GM21619 (cell line): ENCODE measurements around the gene LIPG.
A peak's percentile ranks its signal among the peaks of the same experiment; 100 is the strongest.
"Not testable (repeated sequence)": the region's sequence is repeated elsewhere in the genome, so short reads cannot be mapped to it uniquely, and the experiment has no call there.

Experiments used
- ATAC-seq: cut with Tn5 transposase; IDR thresholded peaks from one replicate; pipeline ENCODE4 v1.9.1; 2021; ENCODE audit not compliant: unreplicated experiment

Gene LIPG

DNA sequence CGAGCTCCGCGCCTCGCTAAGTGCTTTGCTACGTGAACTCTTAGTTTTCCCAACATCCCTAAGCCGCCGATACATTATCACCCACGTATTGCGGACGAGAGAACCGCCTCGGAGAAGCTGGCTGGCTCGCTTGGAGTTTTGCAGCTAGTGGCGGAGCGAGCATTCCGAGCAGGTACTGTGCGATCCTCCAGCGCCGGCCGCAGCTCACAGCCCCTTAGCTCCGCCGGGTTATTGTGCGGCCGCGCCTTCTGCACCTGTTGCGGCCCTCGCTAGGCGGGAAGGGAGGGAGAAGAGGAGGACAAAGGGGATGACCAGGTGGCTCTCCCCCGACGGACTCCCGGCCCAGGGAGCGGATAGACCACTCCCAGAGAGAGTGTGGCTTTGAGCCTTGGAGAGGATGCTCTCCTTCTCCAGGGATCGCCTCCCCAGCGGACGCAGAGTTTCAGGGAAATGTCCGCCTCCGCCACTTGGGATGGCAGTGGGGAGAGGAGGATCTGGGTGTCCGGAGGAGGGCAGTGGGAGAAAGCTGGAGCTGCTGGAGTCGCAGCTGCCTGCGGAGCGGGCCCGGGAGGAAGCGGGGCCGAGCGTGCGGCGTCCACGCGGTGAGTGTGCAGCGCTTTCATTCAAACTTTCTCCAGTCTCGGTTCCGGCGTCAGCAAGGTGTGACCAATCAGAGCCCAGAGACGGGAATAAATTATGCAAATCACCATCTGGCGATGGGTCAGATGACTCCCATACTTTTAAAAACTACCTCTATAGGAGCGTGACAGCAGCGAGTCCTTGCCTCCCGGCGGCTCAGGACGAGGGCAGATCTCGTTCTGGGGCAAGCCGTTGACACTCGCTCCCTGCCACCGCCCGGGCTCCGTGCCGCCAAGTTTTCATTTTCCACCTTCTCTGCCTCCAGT, at the start of gene LIPG:
Gene LIPG, plus strand, starts transcription at position 769 of the 905 bp plus-strand sequence. CDS start 252 bp downstream, outside the sequence.
- peak; percentile 60 for ATAC-seq

DNA sequence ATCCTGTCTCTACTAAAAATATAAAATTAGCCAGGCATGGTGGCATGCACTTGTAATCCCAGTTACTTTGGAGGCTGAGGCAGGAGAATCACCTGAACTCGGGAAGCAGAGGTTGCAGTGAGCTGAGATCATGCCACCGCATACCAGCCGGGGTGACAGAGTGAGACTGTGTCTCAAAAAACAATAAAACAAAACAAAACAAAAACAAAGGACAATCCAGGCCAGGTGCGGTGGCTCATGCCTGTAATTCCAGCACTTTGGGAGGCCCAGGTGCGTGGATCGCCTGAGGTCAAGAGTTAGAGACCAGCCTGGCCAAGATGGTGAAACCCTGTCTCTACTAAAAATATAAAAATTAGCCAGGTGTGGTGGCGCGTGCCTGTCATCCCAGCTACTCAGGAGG, 49.0 kb upstream of the LIPG start:
- not testable (repeated sequence) for ATAC-seq

DNA sequence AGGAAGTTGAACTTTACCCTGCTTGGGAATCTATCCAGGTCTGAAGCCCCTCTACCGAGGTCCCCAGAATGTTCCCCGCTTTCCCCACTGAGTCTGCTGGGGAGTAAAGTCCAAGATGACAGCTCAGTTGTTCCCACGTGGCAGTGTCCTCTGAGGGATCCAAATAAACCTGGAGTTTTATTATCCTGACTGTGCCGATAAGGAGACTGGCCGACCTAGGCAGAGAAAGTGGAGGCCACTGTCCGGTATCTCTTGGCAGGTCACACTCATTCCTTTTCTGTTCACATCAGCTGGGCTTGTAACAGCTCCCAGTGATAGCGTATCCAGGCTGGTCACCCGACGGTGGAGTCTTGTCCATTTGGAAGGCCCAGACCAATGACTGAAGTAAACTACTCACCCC, 47.3 kb upstream of the LIPG start:
- no peak for ATAC-seq

DNA sequence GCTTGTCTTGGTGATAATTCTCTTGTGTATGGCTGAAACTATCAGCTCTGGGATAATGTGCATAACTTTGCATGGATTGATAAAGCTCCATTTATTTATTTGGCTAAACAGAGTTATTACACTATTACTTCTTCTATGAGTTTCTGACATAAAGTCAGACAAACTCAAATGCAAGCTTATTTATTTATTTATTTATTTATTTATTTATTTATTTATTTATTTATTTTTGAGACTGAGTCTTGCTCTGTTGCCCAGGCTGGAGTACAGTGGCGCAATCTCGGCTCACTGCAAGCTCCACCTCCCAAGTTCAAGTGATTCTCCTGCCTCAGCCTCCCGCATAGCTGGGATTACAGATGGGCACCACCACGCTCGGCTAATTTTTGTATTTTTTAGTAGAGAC, 46.9 kb upstream of the LIPG start:
- not testable (repeated sequence) for ATAC-seq

DNA sequence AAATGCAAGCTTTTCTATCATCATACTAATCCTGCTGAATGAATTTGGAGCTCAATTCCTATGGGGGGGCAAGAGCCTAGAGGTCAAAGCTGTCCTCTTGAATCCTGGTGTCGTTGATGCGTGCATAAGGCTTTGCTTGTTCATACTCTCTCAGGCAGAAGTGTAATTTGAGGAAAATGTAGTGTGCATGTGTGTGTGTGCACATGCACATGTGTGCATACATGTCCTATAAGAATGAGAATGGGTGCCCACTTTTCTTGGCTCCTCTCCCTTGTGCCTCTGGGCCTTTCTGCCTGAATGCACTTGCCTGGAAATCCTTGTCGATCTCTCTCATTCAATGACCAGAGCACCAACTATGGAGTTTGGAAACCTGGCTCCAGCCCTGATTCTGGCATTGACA, 46.3 kb upstream of the LIPG start:
- no peak for ATAC-seq

DNA sequence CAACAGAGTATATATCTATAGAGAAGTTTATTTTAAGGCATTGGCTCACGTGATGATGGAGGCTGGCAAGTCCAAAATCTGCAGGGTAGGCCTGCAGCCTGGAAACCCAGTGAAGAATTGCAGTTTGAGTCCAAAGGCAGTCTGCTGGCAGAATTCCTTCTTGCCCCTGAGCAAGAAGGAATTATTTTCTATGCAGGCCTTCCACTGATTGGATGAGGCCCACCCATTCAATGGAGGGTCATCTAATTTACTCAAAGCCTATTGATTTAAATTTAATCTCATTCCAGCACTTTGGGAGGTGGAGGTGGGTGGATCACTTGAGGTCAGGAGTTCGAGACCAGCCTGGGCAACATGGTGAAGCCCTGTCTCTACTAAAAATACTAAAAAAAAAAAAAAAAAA, 44.4 kb upstream of the LIPG start:
- ATAC-seq, result no peak

DNA sequence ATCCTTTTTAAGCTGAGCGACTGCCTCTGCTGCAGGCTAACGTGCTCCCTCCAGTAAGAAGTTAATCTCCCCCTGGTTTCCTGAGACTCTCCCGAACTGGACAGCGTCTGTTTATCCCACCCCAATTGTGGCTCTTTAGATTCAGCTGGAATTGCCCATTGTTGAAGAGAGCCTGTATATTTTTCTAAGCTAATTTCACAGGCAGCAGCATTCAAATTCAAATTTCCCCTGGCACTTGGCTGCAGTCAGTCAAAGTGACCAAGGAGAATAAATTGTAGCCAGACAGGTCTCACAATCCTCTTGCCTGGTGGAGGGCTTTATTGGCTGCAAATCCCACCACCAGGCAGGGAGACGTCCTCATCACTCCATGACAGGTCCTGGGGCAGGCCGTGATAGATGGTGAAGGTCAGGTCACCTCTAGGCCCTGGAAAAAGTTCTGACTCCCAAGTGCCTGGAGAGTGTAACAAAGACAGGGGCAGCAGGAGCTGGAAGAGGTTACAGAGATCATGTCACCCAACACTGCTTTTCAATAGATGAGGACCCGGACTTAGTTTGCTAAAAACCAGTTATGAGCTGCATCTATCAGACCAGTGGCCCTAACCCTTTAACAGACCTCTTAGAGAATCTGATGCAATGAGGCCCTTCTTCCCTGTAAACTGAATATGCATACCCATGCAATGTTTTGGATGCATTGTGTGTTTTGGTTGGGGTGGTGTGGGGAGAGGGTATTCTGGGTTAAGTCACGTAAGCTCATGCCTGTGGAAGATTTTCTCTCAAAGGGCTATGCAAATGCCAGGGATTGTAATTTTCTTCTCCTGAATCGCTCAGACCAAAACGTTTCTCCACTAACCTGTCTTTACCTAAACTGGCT, 42.5 kb upstream of the LIPG start:
- ATAC-seq, result no peak

DNA sequence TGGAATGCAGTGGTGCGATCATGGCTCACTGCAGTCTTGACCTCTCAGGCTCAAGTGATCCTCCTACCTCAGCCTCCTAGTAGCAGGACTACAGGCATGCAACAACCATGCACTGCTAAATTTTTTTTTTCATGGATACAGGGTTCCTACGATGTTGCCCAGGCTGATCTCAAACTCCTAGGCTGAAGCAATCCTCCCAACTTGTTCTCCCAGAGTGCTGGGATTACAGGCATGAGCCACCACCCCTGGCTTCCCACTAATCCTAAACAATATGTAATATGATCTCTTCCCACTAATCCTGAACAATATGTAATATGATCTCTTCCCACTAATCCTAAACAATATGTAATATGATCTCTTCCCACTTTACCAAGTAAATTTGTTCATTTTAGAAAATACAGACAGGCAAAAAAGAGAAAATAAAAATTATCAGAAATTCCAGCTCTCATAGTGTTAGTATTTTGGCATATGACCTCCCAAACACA, 41.2 kb upstream of the LIPG start:
- ATAC-seq, result no peak

DNA sequence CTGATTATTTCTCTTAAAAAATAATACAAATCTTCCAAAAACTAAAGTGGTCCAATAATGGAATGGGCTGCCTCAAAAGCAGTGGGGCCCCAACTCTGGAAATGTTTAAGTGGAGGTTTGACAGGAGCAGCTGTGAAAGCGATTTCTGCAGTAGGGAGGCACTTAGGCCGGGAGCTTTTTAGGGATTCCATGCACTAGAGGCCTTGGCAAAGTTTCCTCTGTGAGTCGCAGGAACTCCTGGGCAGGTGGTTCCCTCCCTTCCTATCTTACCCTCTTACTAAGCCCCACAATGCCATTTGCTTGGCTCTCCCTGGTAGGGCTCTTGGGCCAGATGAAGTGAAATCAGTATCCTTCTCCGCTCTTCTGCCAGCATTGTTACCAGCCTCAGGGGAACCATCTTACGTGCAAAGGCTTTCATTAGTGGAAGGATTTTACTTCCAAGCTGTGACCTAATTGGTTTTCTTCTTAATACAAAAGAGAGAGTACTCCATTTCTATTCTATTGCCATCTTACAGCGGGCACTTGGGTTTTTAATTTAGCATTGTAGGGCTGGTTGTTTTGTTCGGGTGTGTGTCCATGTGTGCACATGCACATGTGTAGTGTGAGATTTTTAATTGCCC, 40.5 kb upstream of the LIPG start:
- no peak for ATAC-seq

DNA sequence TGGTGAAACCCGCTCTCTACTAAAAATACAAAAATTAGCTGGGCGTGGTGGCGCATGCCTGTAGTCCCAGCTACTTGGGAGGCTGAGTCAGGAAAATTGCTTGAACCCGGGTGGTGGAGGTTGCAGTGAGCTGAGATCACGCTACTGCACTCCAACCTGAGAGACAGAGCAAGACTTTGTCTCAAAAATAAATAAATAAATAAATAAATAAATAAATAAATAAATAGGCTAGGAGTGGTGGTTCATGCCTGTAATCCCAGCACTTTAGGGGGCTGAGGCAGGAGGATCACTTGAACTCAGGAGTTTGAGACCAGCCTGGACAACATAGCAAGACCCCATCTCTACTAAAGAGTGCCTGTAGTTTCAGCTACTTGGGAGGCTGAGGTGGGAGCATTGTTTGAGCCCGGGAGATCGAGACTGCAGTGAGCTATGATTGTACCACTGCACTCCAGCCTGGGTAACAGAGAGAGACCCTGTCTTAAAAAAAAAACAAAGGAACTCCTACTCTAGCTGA, 38.2 kb upstream of the LIPG start:
- ATAC-seq, result not testable (repeated sequence)

DNA sequence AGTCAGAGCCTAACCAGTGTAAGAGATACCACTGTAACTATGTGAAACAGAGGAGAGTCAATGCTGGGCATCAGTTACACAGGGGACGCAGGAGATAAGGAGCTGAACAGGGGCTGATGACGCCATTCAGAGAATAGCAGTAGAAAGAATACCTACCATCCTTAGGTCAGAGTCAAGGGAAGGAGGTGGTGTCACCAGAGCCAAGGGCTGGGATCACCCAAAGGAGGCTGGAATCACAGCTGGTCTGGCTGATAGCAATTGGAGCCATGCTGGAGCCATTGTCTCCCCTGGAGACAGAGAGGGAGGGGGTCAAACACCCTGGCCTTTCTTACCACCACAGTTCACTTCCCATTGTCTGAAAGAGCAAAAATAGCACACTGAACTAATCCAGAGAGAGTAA, 37.5 kb upstream of the LIPG start:
- no peak for ATAC-seq

DNA sequence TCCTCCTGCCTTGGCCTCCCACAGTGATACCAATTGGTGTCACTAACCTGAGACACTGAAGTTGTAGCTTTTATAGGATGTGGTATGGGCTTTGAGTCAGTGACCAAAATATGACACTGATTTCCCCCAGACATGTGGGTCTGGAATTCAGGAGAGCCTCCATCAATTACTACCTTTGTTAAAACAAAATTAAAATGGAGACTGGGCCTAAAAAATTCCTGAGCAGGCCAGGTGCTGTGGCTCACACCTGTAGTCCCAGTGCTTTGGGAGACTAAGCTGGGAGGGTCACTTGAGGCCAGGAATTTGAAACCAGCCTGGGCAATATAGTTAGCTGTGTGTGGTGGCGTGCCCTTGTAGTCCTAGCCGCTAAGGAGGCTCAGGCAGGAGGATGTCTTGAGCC, 36.9 kb upstream of the LIPG start:
- no peak for ATAC-seq

DNA sequence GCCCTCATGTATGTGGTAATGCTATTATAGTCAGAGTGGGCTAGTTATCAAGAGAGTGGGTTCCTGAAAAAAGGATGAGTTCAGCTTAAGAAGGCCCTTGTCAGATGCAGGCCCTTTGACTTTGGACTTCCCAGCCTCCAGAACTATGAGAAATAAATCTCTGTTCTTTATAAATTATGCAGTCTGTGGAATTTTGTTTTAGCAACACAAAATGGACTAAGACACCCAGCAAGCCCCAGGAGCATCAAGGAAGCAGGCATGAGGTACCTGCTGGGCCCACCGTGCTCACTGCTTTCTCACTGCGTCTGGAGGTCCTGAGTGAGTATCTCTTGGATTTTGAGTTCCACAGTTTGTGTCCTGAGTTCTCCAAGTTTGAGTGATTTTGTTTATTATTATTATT, 35.9 kb upstream of the LIPG start:
- no peak for ATAC-seq

DNA sequence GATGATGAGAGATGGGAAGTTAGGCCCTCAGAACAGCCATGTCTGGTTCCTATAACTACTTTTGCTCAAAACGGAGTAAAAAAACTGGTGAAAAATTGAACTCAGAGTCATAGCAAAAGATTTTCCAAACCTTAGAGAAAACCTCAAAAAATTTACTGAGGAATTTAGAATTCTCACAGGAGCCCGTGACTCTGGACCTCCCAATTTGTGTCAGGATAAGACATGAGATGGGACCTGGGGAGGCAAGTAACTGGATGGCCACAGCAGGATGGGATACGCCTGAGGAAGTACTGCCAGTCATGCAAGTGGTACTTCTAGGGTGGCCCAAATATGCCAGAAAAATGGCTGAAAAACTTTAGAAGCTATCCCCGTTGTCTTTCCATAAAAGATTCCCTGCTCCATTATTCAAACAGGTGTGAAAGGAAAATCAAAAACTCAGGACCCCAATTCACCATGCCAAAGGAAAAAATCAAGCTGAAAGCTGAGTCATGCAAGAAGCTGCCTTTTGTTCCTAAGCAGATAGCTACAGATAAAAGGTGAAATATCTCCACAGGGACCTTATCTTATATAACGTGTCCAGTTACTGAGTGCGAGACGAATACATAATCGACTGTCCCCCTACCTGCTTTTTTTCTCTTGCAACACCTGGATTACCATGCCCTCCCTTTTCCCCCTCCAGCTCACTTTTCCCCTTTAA, 34.1 kb upstream of the LIPG start:
- ATAC-seq, result no peak

DNA sequence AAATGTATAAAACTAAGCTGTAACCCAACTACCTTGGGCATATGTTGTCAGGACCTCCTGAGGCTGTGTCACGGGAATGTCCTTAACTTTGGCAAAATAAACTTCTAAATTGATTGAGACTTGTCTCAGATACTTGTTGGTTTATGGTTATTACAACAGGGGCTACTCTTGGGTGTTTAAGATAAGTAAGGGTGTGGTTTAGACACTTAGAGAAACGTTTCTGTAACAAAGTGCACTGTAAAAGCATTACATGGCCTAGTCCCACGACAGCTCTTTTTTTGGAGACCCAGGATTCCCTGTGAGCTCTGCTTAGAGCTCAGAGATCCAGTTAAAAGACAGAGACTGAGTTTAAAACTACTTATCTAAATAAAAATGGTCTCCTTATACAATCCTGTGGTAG, 32.3 kb upstream of the LIPG start:
- no peak for ATAC-seq

DNA sequence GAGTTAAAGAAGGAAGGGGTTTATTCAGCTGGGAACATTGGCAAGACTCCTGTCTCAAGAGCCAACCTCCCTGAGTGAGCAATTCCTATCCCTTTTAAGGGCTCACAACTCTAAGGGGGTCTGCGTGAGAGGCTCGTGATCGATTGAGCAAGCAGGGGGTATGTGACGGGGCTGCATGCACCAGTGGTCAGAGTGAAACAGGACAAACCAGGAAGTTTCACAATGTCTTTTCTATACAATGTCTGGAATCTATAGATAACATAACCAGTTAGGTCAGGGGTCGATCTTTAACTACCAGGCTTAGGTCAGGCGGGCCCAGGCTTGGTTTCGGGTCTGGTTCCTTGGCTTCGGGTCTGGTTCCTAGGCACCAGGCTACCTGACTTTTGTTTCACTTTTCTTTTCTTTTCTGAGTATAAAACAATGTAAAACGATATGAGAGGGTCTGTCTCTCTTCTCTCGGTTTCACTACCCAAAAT, 30.1 kb upstream of the LIPG start:
- ATAC-seq, result no peak

DNA sequence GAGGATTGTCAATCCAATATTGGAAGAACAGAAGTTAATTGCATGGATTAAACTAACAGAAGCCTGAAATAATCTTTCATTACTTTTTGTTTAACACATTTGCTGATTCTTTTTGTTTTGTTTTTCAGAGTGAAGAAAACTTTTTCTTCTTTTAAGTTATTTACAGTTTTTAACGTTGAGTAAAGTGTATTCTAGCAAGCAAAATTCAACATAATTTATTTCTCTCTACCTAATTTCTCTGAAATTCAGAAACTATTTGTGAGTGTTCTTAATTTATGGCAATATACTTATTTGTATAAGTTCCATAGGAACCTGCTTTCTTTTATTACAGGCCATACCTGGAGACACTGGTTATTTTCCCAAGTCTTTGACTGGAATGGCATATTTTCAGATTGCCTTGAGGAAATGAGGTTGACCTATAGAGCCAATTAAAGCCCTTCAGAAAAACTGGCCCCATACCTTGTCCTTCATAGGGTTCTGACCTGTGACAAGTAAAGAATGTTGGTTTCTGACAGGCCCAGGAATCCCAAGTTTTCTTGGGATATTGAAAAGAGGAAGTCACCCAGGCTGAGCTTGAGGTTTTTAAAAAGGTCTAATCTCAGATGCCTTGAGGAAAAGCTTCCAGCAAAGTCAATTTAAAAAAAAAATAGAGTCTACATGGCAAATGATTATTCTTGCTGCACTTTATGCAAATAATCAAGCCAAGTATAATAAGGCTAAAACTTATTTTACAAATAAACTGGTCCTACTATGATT, 26.8 kb upstream of the LIPG start:
- ATAC-seq, result no peak

DNA sequence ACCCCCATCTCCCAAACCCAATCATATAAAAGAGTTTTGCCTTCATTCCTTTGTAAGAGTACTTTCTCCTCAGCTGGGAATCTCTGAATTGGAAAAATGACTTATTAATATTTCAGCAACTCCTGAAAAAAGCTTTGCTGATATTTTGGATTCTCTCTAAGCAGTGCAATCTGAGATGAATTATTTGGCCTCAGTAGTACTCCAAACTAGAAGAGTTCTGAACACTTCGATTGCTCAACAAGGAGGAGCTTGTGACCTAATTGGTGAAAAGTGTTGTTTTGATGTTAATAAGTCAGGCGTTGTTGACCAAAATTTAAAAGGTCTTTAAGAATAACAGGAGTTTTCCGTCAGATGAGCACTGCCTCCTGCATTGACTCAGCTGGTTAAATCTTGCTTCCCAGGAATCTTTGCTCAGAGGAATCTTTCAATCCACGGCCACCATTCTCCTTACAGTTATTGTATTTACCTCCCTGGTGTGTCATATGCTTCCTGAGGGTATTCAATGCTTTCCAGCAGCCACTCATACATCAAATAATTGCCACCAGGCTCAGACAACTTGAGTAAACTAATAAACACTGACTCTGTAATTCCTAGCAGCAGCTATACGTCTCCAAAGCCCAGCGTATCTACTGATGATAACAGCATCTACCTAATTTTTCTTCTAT, 24.5 kb upstream of the LIPG start:
- ATAC-seq, result no peak

DNA sequence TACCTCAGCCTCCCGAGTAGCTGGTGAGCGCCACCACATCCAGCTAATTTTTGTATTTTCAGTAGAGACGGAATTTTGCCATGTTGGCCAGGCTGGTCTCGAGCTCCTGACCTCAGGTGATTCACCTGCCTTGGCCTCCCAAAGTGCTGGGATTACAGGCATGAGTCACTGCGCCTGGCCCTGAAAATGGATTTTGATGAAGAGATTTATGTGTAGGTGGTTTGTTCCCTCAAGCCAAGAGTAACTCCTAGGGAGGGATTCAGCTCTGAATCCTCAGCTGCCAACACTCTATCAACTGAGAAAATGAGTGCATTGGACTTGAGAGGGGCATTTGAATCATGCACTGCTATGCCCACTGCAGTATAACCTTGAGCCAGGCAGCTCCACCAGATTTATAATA, 17.5 kb upstream of the LIPG start:
- ATAC-seq, result no peak
